Bone marrow (tissue), 2 donors: ENCODE results near the gene NRG4.
"Not testable (repeated sequence)": the region's sequence is repeated elsewhere in the genome, so short reads cannot be mapped to it uniquely, and the experiment has no call there.

Experiments
- DNase-seq, 2 donors: peaks; one replicate each; lab custom pipeline; 2025; lab: John Stamatoyannopoulos, UW

The NRG4 gene, protein sequence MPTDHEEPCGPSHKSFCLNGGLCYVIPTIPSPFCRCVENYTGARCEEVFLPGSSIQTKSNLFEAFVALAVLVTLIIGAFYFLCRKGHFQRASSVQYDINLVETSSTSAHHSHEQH

DNA sequence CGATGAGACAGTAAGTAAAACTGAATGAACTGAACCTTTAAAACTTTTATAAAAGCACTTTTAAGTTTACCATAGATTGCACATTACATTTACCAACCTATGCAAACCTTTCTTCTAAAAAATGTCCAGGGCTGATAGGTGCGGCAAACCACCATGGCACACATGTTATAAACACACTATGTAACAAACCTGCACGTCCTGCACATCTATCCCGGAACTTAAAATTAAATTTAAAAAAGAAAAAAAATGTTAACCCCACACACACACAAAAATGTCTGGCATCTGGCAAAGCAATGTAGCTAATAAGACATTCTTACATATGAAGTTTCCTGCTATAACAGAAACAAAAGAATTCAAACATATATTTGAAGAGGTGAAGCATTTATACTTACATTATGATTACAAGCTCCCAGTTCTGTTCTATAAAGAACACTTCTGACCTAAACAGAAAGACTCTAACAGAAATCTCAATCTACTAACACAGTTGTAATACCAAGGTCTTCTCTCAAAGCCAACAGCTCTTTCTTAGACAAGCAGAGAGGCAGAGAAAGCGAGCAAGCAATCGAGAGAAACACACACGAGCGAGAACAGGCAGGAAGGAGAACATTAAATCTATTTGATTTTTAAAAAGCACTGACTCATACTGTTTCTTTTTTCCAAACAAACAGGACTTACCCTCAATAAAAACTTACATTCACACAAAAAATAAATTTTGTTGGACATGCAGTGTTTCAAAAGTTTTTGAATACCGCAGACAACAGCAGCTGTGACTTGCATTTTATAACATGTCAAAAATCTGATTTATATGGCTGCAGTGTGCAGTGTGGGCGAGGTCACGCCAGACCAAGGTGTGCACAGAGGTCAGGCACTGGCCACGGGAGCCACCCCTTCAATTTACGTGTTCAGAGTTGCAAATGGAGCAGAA lies at the start of gene NRG4:
Gene NRG4, minus strand, starts transcription at position 798 of the 925 bp plus-strand sequence. CDS start 1,194 bp downstream, outside the sequence.
- no peak for DNase-seq

DNA sequence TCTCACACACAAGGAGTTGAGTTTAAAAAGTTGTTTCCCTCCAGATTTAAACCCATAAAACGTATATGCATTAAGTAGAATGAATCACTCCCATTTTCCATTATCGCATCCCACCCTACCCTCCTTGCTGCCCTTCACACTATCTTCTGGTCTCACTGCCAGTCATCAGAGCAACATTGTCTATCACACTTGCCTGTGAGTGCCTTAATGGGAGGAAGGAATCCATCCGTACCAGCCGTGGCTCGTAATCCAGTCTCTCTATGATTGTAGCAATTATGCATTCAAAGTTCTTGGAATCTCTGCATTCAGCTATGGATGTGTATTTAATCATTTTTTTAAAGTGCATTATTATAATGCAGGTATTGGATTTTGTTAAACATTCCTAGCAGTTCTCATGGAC lies 49.5 kb upstream of the NRG4 start:
- DNase-seq: no peak

DNA sequence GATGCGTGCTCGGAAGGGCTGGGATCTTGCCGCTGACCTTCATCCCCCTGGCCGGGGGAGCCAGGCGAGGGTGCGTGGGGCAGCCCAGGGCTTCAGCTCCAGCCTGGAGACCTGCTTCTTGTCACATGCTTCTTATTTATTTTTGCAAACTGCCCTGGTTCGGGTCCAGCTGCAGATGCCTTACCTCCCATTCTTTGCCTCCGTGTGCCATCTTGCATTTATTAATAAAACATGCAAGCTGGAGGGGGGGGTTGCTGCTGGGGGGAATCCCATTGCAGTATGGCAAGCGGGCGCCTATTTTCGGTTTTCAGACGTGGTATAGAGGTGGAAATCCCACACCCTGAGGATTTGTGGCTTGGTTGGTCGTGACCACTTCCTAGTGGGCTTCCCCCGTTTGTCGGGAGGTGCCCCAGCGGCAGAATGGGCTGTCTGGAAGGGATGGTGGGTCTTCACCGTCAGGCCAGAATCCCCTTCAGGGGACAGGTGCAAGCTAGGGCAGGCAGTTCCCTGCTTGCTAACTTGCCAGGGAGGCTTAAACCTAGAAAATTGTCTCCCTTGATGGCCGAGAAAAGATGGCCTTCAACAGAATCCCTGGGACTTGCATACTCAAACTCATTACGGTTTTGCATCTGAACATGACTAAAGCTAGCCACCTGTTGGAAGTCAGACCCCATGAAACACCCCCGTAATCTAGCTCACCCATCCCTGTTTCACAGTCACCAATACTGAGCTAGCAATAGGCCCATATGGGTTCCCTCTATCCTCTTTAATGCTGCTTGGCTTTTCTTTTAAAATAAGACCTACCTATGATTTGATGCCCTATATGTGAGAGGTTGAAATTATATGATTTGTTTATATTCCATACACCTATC lies 48.1 kb upstream of the NRG4 start:
- no peak for DNase-seq

DNA sequence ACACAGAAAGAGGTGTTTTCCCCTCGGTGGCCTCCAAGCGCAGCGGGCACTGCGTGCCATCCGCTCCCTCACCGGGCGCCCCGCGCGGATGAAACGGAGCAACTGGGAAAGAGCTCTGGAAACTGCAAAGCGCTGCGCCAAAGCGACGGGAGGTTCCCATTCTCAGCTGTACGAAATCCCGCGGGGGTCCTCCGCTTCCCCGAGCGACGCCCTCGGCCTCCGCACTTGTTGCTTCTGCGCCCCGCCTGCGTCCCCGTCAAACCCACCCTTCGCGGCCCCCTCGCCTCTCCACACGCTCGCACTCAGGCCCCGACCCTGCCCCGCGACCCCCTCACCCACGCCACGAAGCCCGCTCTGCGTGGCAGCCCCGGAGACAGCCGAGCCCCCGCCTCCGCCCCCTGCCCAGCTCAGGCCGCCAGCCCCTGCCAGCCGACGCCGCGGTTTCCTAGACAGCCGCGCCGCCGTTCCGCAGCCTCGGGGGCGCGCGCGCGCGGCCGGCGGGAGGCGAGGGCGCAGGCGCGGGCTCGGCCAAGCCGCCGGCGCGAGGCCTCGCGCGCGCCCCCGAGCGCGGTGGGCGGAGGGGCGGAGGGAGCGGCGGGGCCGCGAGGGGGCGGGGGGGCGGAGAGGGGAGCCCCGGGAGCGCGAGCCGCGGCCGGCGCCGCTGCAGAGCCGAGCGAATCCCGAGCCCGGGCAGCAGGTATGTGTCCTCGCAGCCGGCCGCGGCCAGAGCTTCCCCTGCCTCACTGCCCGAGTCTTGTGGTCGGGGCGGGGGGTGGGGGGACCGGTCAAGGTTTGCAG lies 47.3 kb upstream of the NRG4 start, which contains the start of gene TMEM266:
Gene TMEM266, plus strand, starts transcription at position 666 of the 798 bp plus-strand sequence. CDS start 74,279 bp downstream, outside the sequence.
- no peak for DNase-seq

DNA sequence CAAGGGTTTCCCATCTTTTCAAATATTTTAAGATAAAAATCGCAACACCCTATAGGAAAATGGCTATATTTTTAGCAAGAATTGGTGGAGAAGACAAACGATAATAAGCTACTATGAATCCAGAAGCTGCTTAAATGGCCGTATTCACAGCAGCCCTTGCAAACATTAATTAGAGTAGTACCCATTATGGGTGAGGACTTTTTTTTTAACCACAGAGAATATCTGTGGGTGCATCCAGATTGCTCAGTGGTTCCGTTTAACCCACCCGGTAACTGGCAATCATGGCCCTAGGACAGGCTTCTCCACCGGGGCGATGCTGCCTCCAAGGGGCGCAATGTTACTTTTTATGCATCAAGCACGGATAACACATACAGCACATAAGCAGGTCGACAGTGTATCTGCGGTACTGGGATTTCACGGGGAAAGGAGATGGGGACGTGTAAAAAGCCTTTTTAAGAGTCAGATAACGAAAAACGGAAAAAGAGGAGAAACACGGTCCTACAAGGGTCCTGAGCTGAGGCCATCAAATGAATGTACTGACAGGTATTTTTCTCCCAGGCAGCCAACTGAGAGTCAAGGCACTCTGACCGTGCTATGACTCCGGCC lies 46.6 kb upstream of the NRG4 start:
- DNase-seq: no peak

DNA sequence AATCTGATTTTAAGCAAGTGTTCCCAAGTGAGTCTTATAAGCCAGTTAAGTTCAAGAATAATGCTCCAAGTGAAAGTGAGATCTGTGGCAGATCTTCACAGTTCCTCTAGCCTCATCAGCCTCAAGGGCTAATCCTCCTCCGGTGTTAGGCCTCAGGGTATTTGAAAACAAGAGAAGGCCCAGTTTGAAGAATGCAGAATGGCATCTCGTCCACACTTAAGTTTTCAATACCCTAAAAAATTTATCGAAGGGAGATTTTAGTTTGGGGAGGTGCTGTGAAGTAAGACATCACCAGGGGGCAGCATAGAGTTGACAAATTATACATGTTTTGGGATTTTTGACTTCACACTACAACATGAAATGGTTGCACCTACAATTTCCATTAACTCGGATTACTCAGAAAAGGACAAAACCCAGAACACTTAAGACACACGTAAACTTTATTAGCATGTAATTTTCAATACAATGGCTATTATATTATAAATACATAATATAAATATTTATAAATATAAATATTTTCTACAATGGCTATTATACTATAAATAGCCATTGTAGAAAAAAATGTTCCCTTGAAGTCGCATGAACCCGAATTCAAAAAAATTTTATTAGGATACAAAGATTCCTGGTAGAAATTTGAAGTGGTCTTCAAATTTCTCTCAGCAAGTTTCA lies 45.2 kb upstream of the NRG4 start:
- peak in 1 of 2 donors; percentile 30 for DNase-seq

DNA sequence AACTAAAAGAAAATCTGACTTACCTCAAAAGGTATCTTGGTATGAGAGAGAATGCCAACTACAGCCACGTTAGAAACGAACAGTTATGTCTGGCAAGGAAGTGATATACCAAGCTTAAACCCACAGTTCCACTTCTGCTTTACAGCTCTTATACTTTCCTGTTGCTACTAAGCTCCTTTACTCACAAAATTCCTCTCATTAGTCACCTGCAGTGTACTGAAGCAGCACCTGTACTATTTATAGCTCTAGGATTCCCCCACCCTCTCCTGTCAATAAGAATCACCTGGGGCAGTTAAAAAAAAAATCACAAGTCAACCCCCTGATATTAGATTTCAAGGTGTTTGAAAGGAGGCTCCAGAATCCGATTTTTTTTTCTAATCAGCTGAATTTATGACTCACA lies 44.7 kb upstream of the NRG4 start:
- peak in 1 of 2 donors; percentile 11 for DNase-seq

DNA sequence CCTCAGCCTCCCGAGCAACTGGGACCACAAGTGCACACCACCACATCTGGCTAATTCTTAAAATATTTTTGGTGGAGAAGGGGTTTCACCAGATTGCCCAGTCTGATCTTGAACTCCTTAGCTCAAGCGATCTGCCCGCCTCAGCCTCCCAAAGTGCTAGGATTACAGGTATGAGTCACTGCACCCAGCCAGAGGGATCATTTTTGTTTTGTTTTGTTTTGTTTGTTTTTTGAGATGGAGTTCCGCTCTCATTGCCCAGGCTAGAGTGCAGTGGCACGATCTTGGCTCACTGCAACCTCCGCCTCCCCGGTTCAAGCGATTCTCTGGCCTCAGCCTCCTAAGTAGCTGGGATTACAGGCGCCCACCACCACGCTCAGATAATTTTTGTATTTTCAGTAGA lies 42.0 kb upstream of the NRG4 start:
- DNase-seq: not testable (repeated sequence)

DNA sequence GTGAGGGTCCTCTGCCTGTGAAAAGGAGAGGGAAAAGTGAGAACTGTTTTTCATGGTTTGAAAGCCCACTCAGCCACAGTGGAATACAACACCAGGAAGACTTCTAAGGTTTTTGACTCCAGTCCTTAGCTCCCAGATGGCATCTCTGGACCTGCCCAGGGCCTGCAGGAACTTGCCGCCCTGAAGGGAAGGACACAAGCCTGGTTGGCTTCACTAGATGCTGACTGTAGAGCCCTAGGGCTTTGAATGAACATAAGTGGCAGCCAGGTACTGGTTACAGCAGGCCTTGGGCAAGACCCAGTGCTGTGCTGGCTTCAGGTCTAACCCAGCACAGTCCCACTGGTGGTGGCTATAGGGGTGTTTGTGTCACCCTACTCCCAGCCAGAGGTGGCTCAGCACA lies 26.3 kb upstream of the NRG4 start:
- DNase-seq: no peak

DNA sequence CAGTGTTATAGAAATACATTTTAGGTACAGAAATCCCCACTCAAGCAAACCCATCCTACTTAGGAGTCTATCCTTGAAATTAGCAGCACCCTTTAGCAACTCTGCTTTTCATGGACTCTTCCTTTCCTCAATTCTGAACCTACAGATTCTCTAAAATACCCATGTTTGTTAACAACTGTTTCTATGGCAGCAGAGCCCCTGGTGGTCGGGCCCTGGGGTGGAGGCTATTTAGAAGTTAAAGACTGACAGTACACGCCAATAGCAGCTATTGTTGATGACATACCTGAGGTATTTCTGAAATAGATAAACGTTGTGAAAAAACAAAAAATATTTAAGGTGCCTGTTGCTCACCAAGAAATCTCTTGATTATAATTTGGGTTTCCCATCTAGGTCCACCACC lies 23.4 kb upstream of the NRG4 start:
- DNase-seq: no peak

DNA sequence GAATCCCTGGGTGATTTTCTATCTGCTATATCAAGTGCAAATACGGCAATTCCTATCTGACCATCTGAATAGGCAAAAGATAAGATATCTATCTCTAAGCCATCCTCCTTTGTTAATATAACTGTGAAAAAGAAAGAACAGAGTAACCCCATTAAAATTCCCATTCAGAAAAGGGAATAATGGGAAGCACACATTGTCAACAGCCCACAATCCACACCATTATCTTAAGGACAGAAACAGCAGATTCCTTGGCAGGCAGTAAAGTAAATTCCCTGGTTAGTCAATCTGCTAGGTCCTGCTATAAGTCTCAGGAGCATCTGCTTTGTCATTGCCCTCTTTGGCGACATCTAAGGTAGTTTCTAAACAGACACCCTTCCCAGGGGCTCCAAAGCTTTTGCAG lies 21.9 kb upstream of the NRG4 start:
- no peak for DNase-seq

DNA sequence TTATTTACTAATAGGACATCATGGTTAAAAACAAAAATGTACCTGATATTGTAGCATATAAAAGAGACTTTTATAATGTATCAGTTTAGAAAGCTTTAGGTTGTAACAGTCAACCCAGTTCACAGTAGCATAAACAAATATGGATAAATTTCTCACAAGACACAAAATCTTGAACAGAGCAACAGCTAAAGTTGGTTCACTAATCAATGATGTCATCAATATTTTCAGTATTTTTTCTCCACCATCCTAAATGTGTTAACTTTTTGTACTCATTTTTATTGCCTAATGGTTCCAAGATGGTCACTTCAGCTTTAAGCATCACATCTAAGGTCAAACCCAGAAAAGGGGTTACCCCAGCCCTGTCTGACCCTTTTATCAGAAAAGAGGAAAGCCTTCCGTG lies 21.2 kb upstream of the NRG4 start:
- DNase-seq: no peak

DNA sequence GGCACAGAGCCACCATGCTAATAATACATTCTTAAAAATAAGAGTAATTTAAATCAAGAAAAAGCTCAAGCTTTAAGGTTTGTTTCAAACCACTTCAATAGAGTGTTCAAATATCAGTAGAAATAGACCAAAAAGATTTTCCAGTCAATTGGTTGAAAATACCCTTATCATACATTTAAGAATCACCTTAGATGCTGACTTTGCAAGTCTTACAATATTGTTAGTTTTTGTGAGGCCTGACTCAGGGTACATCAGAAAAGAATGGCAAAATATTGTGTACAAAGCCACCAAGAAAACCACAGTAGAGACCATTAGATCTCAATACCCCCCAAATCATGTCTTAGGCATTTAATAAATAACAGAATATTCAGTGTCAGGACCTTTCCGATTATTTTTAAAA lies 19.8 kb upstream of the NRG4 start:
- no peak for DNase-seq

DNA sequence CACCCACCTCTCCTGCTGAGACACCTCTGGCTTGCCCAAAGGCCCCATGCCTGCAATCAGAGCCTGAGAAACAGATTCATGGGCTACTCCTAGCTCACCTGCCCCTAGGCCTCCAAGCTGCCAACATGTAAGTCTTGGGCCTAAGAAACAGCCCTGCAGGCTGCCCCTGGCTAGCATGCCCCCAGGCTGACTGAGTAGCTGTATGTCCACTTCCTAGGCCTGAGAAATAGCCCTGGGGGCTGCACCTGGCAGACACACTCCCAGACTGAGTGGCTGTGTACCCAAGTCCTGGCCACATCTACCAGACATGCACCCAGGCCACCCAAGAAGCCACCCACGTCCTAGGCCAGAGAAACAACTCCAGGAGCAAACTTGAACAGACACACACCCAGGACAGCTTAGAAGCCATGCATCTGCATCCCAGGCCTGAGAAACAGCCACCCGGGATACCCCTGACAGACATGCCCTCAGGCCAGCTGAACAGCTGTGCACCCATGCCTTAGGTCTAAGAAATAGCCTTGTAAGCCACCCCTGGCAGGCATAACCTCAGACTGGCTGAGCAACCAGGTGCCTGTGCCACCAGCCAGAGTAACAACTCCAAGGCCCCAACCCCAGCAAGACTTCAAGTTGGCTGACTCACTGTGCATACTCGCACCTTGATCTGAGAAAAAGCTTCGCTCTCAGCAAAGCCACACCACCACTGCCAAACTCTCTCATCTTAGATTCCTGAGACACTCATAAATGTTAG lies 12.0 kb upstream of the NRG4 start:
- DNase-seq: no peak

DNA sequence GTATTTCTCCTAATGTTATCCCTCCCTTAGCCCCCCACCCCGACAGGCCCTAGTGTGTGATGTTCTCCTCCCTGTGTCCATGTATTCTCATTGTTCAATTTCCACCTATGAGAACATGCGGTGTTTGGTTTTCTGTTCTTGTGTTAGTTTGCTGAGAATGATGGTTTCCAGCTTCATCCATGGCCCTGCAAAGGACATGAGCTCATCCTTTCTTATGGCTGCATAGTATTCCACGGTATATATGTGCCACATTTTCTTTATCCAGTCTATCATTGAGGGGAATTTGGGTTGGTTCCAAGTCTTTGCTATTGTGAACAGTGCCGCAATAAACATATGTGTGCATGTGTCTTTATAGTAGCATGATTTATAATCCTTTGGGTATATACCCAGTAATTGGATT lies 1.2 kb upstream of the NRG4 start:
- not testable (repeated sequence) for DNase-seq

DNA sequence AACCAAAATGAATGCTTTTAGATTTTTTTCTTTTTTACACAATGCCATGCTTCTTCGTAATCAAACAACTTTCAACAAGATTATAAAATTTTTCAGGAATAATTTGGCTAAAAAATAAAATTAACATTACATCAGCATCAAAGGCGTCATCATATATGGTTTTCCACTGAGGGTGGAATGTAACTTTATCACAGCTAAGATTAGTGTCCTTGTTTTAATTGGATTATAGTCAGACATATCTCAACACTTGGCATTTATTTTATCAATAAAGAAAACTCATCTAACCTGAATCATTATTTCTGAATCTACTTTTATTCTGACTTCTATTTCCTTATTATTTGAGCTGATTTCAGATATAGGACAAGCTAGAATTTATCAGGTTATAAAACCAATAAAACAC lies 1.6 kb downstream of the NRG4 start:
- no peak for DNase-seq

DNA sequence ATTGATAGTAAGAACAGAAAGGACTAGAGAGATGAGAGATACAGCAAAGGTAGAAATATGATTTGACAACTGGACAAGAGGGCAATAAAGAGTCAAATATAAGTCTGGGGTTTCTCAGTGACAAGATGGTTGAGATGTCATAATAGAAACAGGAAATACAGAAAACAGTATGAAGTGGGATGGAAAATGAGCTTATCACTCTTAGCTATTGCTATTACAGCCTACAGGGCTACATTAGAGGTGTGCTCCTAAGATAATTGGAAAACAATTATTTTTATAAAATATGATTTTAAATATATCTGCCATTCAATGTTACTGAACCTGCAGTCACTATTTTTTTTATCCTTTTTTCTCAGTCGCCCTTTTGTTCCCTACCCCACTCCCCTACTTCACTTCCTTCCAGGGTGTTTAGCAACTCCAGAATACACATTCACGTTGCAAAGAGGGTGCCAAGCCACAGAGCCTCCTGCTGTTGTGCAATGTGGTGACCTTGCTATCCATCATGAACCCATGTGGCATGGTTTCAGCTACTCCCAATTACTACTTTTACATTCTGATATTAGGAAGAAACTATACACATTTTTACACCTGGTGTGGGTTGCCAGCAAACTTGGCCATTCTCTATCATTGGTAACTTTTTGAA lies 6.0 kb downstream of the NRG4 start:
- DNase-seq: peak in 1 of 2 donors; percentile 12

DNA sequence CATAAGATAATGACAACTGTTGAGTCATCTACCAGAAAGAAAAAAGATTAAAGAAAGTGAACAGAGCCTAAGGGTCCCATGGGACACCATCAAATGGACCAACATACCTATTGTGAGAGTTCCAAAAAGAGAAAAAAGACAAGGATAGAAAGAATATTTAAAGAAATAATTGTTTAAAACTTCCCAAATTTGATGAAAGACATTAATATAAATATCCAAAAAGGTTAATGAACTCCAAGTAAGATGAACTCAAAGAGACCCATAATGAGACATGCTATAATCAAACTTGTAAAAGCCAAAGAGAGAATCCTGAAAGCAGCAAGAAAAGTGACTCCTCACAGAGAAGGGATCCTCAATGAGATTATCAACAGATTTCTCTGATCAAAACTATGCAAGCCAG lies 8.9 kb downstream of the NRG4 start:
- DNase-seq: no peak

DNA sequence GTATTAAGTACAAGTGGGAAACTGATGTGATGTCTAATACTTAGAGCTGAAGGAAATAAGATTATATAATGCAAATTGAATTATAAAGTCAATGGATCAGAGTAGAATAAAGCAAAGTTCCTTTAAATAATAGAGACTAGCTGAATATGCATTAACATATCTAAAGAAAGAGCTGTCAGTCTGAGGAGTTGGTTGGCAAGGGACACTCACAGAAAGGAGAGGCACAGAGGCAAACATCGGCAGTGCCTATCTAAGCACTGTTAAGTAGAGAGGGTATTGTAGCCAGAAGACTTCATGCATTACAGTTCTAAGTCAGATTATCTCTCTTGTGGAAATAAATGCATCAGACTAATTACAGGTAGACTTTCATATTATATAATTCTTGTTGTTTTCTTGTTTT lies 16.6 kb downstream of the NRG4 start:
- no peak for DNase-seq
